ENCODE data around the gene SEBOX. TPM values are rescaled to one million over a fixed set of nuclear protein-coding genes. Genes with fewer than 3 reads are reported as not detected.

SEBOX gene
- total RNA-seq, 4 donors from 2014 or later: not detected

GRCh38 chr17:28372945-28373274 lies 7.9 kb upstream of the SEBOX start:
- Histone ChIP-seq H3K27ac (peak overlapping the region in 2 of 4 donors; percentile 83 to 84), H3K36me3 (peaks cover 0 to 9% of the 10 kb centered on the region in 2 donors), H3K9me3 (no peaks in the 10 kb centered on the region), H3K27me3 (no peaks in the 10 kb centered on the region), H3K4me3 (peak overlapping the region in 1 of 2 donors; percentile 72), H3K4me1 (peaks cover 0 to 36% (median 13%) of the 10 kb centered on the region in 3 donors)
- TF ChIP-seq POLR2A (IDR thresholded peaks at IDR 0.05): no peak
- TF ChIP-seq EP300 (IDR thresholded peaks at IDR 0.05): no peak
- TF ChIP-seq POLR2AphosphoS5 (IDR thresholded peaks at IDR 0.05): no peak
- TF ChIP-seq CTCF (IDR thresholded peaks at IDR 0.05): no peak
- WGBS, 2 donors (ENCODE audit: low coverage in 1 of 2): 56 to 67% methylated on average over 1 to 3 of the region's 6 CpGs
- no peak for ATAC-seq

- Histone ChIP-seq H3K4me1 (peaks cover 0 to 36% (median 13%) of the 10 kb centered on the region in 3 donors), H3K27me3 (no peaks in the 10 kb centered on the region), H3K36me3 (peaks cover 0 to 9% of the 10 kb centered on the region in 2 donors), H3K9me3 (no peaks in the 10 kb centered on the region), H3K4me3 (peak overlapping the region; percentile 41 to 72), H3K27ac (peak overlapping the region in 3 of 4 donors; percentile 83 to 85 (median 84))
- peak; percentile 10 for ATAC-seq
- WGBS, 2 donors (ENCODE audit: low coverage in 1 of 2): 22 to 38% methylated on average over 1 to 12 of the region's 53 CpGs
- TF ChIP-seq POLR2A (IDR thresholded peaks at IDR 0.05): no peak
- TF ChIP-seq CTCF (IDR thresholded peaks at IDR 0.05): peak in 1 of 4 experiments; percentile 8
Measured at GRCh38 chr17:28372203-28372944, 7.4 kb upstream of the SEBOX start.

- ATAC-seq: peak; percentile 90
- Histone ChIP-seq H3K27ac (peak within 1 kb of the TSS; percentile 29 to 85 (median 84)), H3K36me3 (peaks cover 0 to 11% of the 10 kb centered on the region in 2 donors), H3K9me3 (no peaks in the 10 kb centered on the region), H3K4me3 (peak within 1 kb of the TSS; percentile 41 to 72), H3K27me3 (no peaks in the 10 kb centered on the region), H3K4me1 (peaks cover 0 to 36% (median 13%) of the 10 kb centered on the region in 3 donors)
- WGBS, 2 donors (ENCODE audit: low coverage in 1 of 2): 1% methylated on average over 22 to 24 of the region's 80 CpGs
- TF ChIP-seq POLR2AphosphoS5 (IDR thresholded peaks at IDR 0.05) (peak; percentile 14), POLR2A (IDR thresholded peaks at IDR 0.05) (no peak)
Measured at GRCh38 chr17:28371245-28372202, 6.5 kb upstream of the SEBOX start, which contains the start of gene SARM1. Gene SARM1, plus strand, starts transcription at chr17:28371694. Its CDS starts 339 bp downstream, at chr17:28372033.

GRCh38 chr17:28370744-28371103 lies 5.7 kb upstream of the SEBOX start:
- no peak for ATAC-seq
- Histone ChIP-seq H3K36me3 (peaks cover 0 to 14% of the 10 kb centered on the region in 2 donors), H3K9me3 (no peaks in the 10 kb centered on the region), H3K4me3 (peak overlapping the region in 1 of 2 donors; percentile 72), H3K27ac (peak overlapping the region; percentile 29 to 85 (median 84)), H3K27me3 (no peaks in the 10 kb centered on the region), H3K4me1 (peaks cover 0 to 36% (median 13%) of the 10 kb centered on the region in 3 donors)
- 83% methylated on average over 1 of the region's 1 CpG; no CpG with 5 or more reads in 1 of the 2 donors for WGBS, 2 donors (ENCODE audit: low coverage in 1 of 2)
- TF ChIP-seq POLR2AphosphoS5 (IDR thresholded peaks at IDR 0.05) (no peak), EP300 (IDR thresholded peaks at IDR 0.05) (no peak), POLR2A (IDR thresholded peaks at IDR 0.05) (no peak), CTCF (IDR thresholded peaks at IDR 0.05) (no peak)

GRCh38 chr17:28370035-28370743 lies 5.2 kb upstream of the SEBOX start, which contains the start of gene VTN:
Gene VTN, minus strand, starts transcription at chr17:28370307. Its CDS starts 104 bp downstream, at chr17:28370203.
- WGBS, 2 donors (ENCODE audit: low coverage in 1 of 2): 23 to 34% methylated on average over 2 to 4 of the region's 8 CpGs
- H3K27ac ChIP-seq: peak within 1 kb of the TSS; percentile 29 to 85 (median 84)
- no peaks in the 10 kb centered on the region for H3K27me3 ChIP-seq
- ATAC-seq: no peak
- TF ChIP-seq CTCF (IDR thresholded peaks at IDR 0.05) (no peak), POLR2A (IDR thresholded peaks at IDR 0.05) (no peak), EP300 (IDR thresholded peaks at IDR 0.05) (no peak), POLR2AphosphoS5 (IDR thresholded peaks at IDR 0.05) (no peak)
- H3K36me3 ChIP-seq: peaks cover 0 to 16% of the 10 kb centered on the region in 2 donors
- peak within 1 kb of the TSS; percentile 41 to 72 for H3K4me3 ChIP-seq
- H3K4me1 ChIP-seq: peaks cover 0 to 36% (median 13%) of the 10 kb centered on the region in 3 donors
- no peaks in the 10 kb centered on the region for H3K9me3 ChIP-seq

All from gastroesophageal sphincter (tissue), 4 donors.